Measurements from ENCODE around the gene TTLL6. TPM values are rescaled to one million over a fixed set of nuclear protein-coding genes. Genes with fewer than 3 reads are reported as not detected.

TTLL6 gene
- total and polyA plus RNA-seq, 9 of the 15 experiments (the other 6 are each of a cell fraction or from before 2014, with no cell fraction given): 0.05 TPM; not detected in 8

DNA sequence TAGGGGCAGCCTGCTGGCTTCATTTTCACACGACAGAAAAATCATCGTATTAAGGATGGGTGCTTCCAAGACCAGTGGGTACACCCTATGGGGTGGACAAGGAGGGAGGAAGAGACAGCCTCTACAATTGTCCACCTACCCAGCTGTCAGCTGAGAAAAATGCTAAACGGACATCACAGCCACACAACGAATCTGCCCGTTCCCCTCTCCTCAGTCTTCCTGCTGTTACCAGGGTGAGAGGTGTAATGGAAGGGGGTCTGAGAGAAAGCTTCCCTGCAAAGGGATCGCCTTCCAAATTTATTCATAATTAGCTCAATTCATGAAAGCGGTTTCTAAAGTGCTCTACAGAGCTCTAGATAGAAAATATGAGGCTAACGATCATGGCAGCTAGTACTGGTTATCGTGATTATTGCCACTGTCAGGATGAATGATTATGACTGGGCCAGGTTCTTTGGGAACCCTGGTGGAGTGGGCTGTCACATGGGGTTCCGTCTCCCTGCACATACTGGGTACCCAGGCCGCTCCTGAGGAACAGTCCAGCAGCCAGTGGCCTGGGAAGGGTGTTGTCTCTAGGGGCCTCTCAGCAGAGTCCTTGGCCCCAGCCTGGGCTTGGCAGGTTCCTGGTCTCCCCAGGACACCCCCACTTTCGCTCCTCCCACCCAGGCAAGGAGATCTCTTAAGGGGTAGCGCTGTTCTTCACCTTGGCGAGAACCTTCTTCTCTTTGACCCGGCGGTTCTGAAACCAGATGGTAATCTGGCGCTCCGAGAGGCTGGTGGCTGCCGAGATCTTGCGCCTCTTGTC is 90.7 kb downstream of the TTLL6 start:
- no peak for DNase-seq (ENCODE audit: extremely low read depth in 1 of 4, low spot score in 3 of 4)
- ChIA-PET POLR2A (interaction anchor here (0.6 kb wide), 1 partner anchor 152 kb away, joined by 3 read pairs; no protein-coding TSS in a partner anchor), CTCF (ENCODE audit: low intra/inter-chr PET ratio) (interaction anchor here (2.6 kb wide), 1 partner anchor 152 kb away, joined by 21 read pairs; no protein-coding TSS in a partner anchor)
- WGBS (ENCODE audit: insufficient coverage, low coverage, missing lambda C conversion rate): 8% methylated on average over 20 of the region's 20 CpGs
- Histone ChIP-seq H3K9ac (ENCODE audit: insufficient read depth in 1 of 2, low read depth in 2 of 2, low read length in 2 of 2) (no peak overlapping the region), H3K4me2 (ENCODE audit: insufficient read depth, low read length) (no peak overlapping the region), H3K79me2 (ENCODE audit: control insufficient read depth, insufficient read depth, low read length) (no peaks in the 10 kb centered on the region), H3K9me3 (replicated peaks; ENCODE audit: control insufficient read depth, insufficient read depth, low read depth, low read length) (no peaks in the 10 kb centered on the region), H4K20me1 (replicated peaks; ENCODE audit: control insufficient read depth, insufficient read depth, low read length) (peaks cover 3% of the 10 kb centered on the region; the same call in 1 of the 2 replicates), H3K4me3 (no peak overlapping the region), H3K9me1 (ENCODE audit: control insufficient read depth, insufficient read depth, low read length) (no peaks in the 10 kb centered on the region), H3K4me1 (replicated peaks in 1 of 2; ENCODE audit: control insufficient read depth in 2 of 2, insufficient read depth in 2 of 2, low read length in 2 of 2) (peaks cover 0 to 20% of the 10 kb centered on the region in 2 experiments; a peak in 2 of 5 replicates), H3K36me3 (ENCODE audit: control insufficient read depth, insufficient read depth, low read length) (no peaks in the 10 kb centered on the region), H3K27ac (ENCODE audit: extremely low read depth, low read depth, low read length) (no peak overlapping the region), H3K27me3 (ENCODE audit: control insufficient read depth in 2 of 2, insufficient read depth in 2 of 2, low read length in 2 of 2) (peaks cover 69 to 80% of the 10 kb centered on the region in 2 experiments), H2AFZ (ENCODE audit: low read depth, low read length) (no peak overlapping the region)
- no TSS peak for BruUV-seq (replicated peaks)
- in situ Hi-C loops (cut with MboI): no loop called here
- intact Hi-C loops (cut with micrococcal nuclease): no loop called here
- TF ChIP-seq RNF2 (IDR thresholded peaks at IDR 0.05): peak; percentile 56; the same call in 1 of the 2 replicates
- peak; percentile 78 for TF ChIP-seq CBX8 (IDR thresholded peaks at IDR 0.05; ENCODE audit: borderline replicate concordance, extremely low read depth, low read depth, low read length, poor library complexity, severe bottlenecking)
- TF ChIP-seq ETV6 (IDR thresholded peaks at IDR 0.05; ENCODE audit: borderline replicate concordance in 1 of 2, low read depth in 2 of 2, low read length in 1 of 2): no peak
- no peak for TF ChIP-seq ETV6 (CRISPR knock-in tag; IDR thresholded peaks at IDR 0.05; ENCODE audit: borderline replicate concordance)
- TF ChIP-seq CBX2 (IDR thresholded peaks at IDR 0.05; ENCODE audit: insufficient read depth, low read length, poor library complexity, severe bottlenecking): peak; percentile 66
- TF ChIP-seq, protein P1, sequence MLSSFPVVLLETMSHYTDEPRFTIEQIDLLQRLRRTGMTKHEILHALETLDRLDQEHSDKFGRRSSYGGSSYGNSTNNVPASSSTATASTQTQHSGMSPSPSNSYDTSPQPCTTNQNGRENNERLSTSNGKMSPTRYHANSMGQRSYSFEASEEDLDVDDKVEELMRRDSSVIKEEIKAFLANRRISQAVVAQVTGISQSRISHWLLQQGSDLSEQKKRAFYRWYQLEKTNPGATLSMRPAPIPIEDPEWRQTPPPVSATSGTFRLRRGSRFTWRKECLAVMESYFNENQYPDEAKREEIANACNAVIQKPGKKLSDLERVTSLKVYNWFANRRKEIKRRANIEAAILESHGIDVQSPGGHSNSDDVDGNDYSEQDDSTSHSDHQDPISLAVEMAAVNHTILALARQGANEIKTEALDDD (IDR thresholded peaks at IDR 0.05): peak; percentile 69
- no peak for TF ChIP-seq ZBED1 (IDR thresholded peaks at IDR 0.05)
- TF ChIP-seq ZNF12 (CRISPR knock-in tag; IDR thresholded peaks at IDR 0.05): no peak
- peak; percentile 15 for TF ChIP-seq ZFP36 (IDR thresholded peaks at IDR 0.05; ENCODE audit: low read depth, low read length, partially characterized antibody)
- no peak for TF ChIP-seq MYNN (IDR thresholded peaks at IDR 0.05)
- TF ChIP-seq MYNN (CRISPR knock-in tag; IDR thresholded peaks at IDR 0.05): no peak
- FAIRE-seq: no peak
- ATAC-seq: no peak
